ENCODE data around the gene EHD1.

DNA sequence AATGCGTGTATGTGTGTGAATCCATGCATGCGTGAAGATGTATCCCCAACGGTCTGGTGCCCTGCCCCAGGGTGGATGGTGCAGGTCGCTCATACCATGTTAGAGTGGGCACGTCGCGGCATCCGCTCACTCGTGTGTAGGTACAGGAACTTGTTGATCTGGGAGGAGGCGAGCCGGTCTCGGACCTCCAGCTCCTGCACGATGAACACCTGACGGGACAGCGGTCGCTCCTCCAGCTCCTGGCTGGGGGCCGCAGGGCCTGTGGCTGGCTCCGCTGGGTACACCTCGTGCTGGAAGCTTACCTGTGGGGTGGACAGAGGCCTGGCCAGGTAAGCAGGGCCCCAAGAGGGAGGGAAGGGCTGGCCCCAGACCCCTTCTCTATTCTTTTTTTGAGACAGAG lies 20.1 kb upstream of the EHD1 start:
- no peak for TF ChIP-seq POLR2AphosphoS5 (IDR thresholded peaks at IDR 0.05; ENCODE audit: borderline replicate concordance, low read depth, low read length)
- no peak for TF ChIP-seq EZH2 (IDR thresholded peaks at IDR 0.05)
